ENCODE data around the gene TRIM3.

Gene TRIM3

DNA sequence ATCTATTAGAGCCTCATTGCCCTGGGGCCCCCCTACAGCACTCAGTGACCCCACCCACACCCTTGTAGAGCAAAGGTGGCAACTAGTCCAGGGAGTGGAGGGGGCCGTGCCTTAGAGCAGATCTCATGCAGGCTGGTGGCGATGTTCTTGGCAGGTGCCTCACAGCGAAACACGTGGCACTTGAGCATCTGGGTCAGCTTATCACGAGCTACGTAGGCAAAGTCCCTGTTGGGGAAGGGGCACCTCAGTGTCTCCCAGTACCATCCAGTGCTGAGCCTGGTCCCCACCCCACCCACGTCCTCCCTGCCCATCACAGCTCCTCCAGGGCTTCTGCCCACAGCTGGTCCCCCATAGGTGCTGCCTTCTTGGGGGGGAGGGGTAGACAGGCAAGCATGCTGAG is 72.3 kb downstream of the TRIM3 start:
- no peak for DNase-seq (ENCODE audit: low spot score)

DNA sequence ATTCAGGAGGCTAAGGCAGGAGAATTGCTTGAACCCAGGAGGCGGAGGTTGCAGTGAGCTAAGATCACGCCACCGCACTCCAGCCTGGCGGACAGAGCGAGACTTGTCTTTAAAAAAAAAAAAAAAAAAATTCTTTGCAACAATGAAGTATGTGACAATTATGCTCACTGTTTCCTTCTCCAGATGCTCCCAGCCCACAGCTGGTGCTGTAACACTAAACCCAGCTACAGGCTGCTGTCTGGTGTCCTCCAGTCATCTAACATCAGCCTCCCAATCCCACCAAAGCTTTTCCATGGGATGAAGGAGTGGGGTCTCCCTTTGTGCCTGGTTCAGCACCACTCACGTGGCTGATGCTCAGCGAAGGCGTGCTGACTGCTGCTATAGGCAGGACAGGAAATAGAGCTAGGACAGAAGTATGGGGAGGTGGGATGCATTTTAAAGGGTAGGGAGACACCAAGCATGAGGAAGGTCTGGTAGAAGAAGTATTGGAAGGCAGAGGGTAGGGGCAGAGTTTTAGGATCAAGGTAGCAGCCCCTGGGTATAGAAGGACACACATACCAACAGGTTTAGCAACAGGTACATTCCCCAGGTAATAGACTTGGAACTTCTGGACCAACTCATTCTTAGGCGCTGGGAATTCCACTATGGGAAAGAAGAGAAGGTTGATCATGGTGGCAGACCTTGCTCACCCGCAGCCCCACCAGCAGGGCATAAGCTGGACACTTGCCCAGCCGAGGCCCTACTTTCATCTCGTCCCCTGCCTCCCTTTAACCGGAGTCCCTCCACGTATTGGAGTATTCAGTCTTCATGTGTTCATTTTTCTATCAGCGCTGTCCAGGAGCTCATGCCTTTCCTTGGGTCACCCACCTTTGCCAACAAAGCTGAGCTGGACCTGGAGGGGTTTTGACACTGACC is 73.1 kb downstream of the TRIM3 start:
- no peak for DNase-seq (ENCODE audit: low spot score)

All from D341Med (cell line).